ENCODE data around the gene MUSK.
"Not testable (repeated sequence)": the region's sequence is repeated elsewhere in the genome, so short reads cannot be mapped to it uniquely, and the experiment has no call there.

Gene MUSK

GRCh38 chr9:110821064-110821463 is 152.5 kb downstream of the MUSK start:
- Histone ChIP-seq H3K4me3 (ENCODE audit: low read depth, low read length) (no peak overlapping the region), H3K36me3 (ENCODE audit: control insufficient read depth, insufficient read depth, low read length) (no peaks in the 10 kb centered on the region), H3K4me1 (ENCODE audit: control insufficient read depth, insufficient read depth, low read length) (no peaks in the 10 kb centered on the region), H3K27me3 (ENCODE audit: control insufficient read depth, insufficient read depth, low read length) (no peaks in the 10 kb centered on the region), H3K9ac (ENCODE audit: low read depth, low read length) (no peak overlapping the region), H3K9me3 (ENCODE audit: control insufficient read depth, insufficient read depth, low read length) (no peaks in the 10 kb centered on the region)

GRCh38 chr9:110825129-110825528 is 156.5 kb downstream of the MUSK start:
- H3K4me1 ChIP-seq (ENCODE audit: control insufficient read depth, insufficient read depth, low read length); H3K36me3 ChIP-seq (ENCODE audit: control insufficient read depth, insufficient read depth, low read length); H3K27me3 ChIP-seq (ENCODE audit: control insufficient read depth, insufficient read depth, low read length); H3K9ac ChIP-seq (ENCODE audit: low read depth, low read length); H3K4me3 ChIP-seq (ENCODE audit: low read depth, low read length); H3K9me3 ChIP-seq (ENCODE audit: control insufficient read depth, insufficient read depth, low read length): not testable (repeated sequence)

- Histone ChIP-seq H3K36me3 (ENCODE audit: control insufficient read depth, insufficient read depth, low read length) (no peaks in the 10 kb centered on the region), H3K9me3 (ENCODE audit: control insufficient read depth, insufficient read depth, low read length) (no peaks in the 10 kb centered on the region), H3K4me1 (ENCODE audit: control insufficient read depth, insufficient read depth, low read length) (no peaks in the 10 kb centered on the region), H3K27me3 (ENCODE audit: control insufficient read depth, insufficient read depth, low read length) (no peaks in the 10 kb centered on the region), H3K9ac (ENCODE audit: low read depth, low read length) (no peak overlapping the region), H3K4me3 (ENCODE audit: low read depth, low read length) (no peak overlapping the region)
Measured at GRCh38 chr9:110825950-110826349, 157.4 kb downstream of the MUSK start.

- H3K4me3 ChIP-seq (ENCODE audit: low read depth, low read length); H3K9ac ChIP-seq (ENCODE audit: low read depth, low read length): not testable (repeated sequence)
Measured at GRCh38 chr9:110826400-110826799, 157.8 kb downstream of the MUSK start.

GRCh38 chr9:110828264-110828663 is 159.7 kb downstream of the MUSK start:
- Histone ChIP-seq H3K27me3 (ENCODE audit: control insufficient read depth, insufficient read depth, low read length) (no peaks in the 10 kb centered on the region), H3K4me1 (ENCODE audit: control insufficient read depth, insufficient read depth, low read length) (no peaks in the 10 kb centered on the region), H3K9me3 (ENCODE audit: control insufficient read depth, insufficient read depth, low read length) (no peaks in the 10 kb centered on the region), H3K36me3 (ENCODE audit: control insufficient read depth, insufficient read depth, low read length) (no peaks in the 10 kb centered on the region), H3K9ac (ENCODE audit: low read depth, low read length) (no peak overlapping the region), H3K4me3 (ENCODE audit: low read depth, low read length) (no peak overlapping the region)

More at GRCh38 chr9:110826400-110826799, 157.8 kb downstream of the MUSK start:
- H3K9me3 ChIP-seq (ENCODE audit: control insufficient read depth, insufficient read depth, low read length); H3K4me1 ChIP-seq (ENCODE audit: control insufficient read depth, insufficient read depth, low read length); H3K36me3 ChIP-seq (ENCODE audit: control insufficient read depth, insufficient read depth, low read length); H3K27me3 ChIP-seq (ENCODE audit: control insufficient read depth, insufficient read depth, low read length): not testable (repeated sequence)

GRCh38 chr9:110830495-110830894 is 161.9 kb downstream of the MUSK start:
- no peaks in the 10 kb centered on the region for H3K4me1 ChIP-seq (ENCODE audit: control insufficient read depth, insufficient read depth, low read length)
- H3K27me3 ChIP-seq (ENCODE audit: control insufficient read depth, insufficient read depth, low read length): no peaks in the 10 kb centered on the region
- H3K9me3 ChIP-seq (ENCODE audit: control insufficient read depth, insufficient read depth, low read length): no peaks in the 10 kb centered on the region
- H3K9ac ChIP-seq (ENCODE audit: low read depth, low read length): no peak overlapping the region
- H3K36me3 ChIP-seq (ENCODE audit: control insufficient read depth, insufficient read depth, low read length): no peaks in the 10 kb centered on the region
- no peak overlapping the region for H3K4me3 ChIP-seq (ENCODE audit: low read depth, low read length)

GRCh38 chr9:110832926-110833325 is 164.3 kb downstream of the MUSK start:
- H3K9me3 ChIP-seq (ENCODE audit: control insufficient read depth, insufficient read depth, low read length): no peaks in the 10 kb centered on the region
- H3K4me1 ChIP-seq (ENCODE audit: control insufficient read depth, insufficient read depth, low read length): no peaks in the 10 kb centered on the region
- H3K4me3 ChIP-seq (ENCODE audit: low read depth, low read length): no peak overlapping the region
- H3K36me3 ChIP-seq (ENCODE audit: control insufficient read depth, insufficient read depth, low read length): no peaks in the 10 kb centered on the region
- H3K27me3 ChIP-seq (ENCODE audit: control insufficient read depth, insufficient read depth, low read length): no peaks in the 10 kb centered on the region
- H3K9ac ChIP-seq (ENCODE audit: low read depth, low read length): no peak overlapping the region

- H3K9me3 ChIP-seq (ENCODE audit: control insufficient read depth, insufficient read depth, low read length): no peaks in the 10 kb centered on the region
- H3K36me3 ChIP-seq (ENCODE audit: control insufficient read depth, insufficient read depth, low read length): no peaks in the 10 kb centered on the region
- no peak overlapping the region for H3K9ac ChIP-seq (ENCODE audit: low read depth, low read length)
- no peak overlapping the region for H3K4me3 ChIP-seq (ENCODE audit: low read depth, low read length)
- H3K27me3 ChIP-seq (ENCODE audit: control insufficient read depth, insufficient read depth, low read length): no peaks in the 10 kb centered on the region
- H3K4me1 ChIP-seq (ENCODE audit: control insufficient read depth, insufficient read depth, low read length): no peaks in the 10 kb centered on the region
Measured at GRCh38 chr9:110835404-110835803, 166.8 kb downstream of the MUSK start.

- no peaks in the 10 kb centered on the region for H3K36me3 ChIP-seq (ENCODE audit: control insufficient read depth, insufficient read depth, low read length)
- H3K4me3 ChIP-seq (ENCODE audit: low read depth, low read length): no peak overlapping the region
- no peak overlapping the region for H3K9ac ChIP-seq (ENCODE audit: low read depth, low read length)
- H3K27me3 ChIP-seq (ENCODE audit: control insufficient read depth, insufficient read depth, low read length): no peaks in the 10 kb centered on the region
- no peaks in the 10 kb centered on the region for H3K4me1 ChIP-seq (ENCODE audit: control insufficient read depth, insufficient read depth, low read length)
- H3K9me3 ChIP-seq (ENCODE audit: control insufficient read depth, insufficient read depth, low read length): no peaks in the 10 kb centered on the region
Measured at GRCh38 chr9:110835859-110836271, 167.3 kb downstream of the MUSK start.

- Histone ChIP-seq H3K9ac (ENCODE audit: low read depth, low read length) (no peak overlapping the region), H3K36me3 (ENCODE audit: control insufficient read depth, insufficient read depth, low read length) (no peaks in the 10 kb centered on the region), H3K4me1 (ENCODE audit: control insufficient read depth, insufficient read depth, low read length) (no peaks in the 10 kb centered on the region), H3K9me3 (ENCODE audit: control insufficient read depth, insufficient read depth, low read length) (no peaks in the 10 kb centered on the region), H3K4me3 (ENCODE audit: low read depth, low read length) (no peak overlapping the region), H3K27me3 (ENCODE audit: control insufficient read depth, insufficient read depth, low read length) (no peaks in the 10 kb centered on the region)
Measured at GRCh38 chr9:110837401-110838005, 168.9 kb downstream of the MUSK start.

- no peaks in the 10 kb centered on the region for H3K4me1 ChIP-seq (ENCODE audit: control insufficient read depth, insufficient read depth, low read length)
- H3K36me3 ChIP-seq (ENCODE audit: control insufficient read depth, insufficient read depth, low read length): no peaks in the 10 kb centered on the region
- H3K9ac ChIP-seq (ENCODE audit: low read depth, low read length): no peak overlapping the region
- H3K27me3 ChIP-seq (ENCODE audit: control insufficient read depth, insufficient read depth, low read length): no peaks in the 10 kb centered on the region
- H3K4me3 ChIP-seq (ENCODE audit: low read depth, low read length): no peak overlapping the region
- no peaks in the 10 kb centered on the region for H3K9me3 ChIP-seq (ENCODE audit: control insufficient read depth, insufficient read depth, low read length)
Measured at GRCh38 chr9:110842169-110842568, 173.6 kb downstream of the MUSK start.

GRCh38 chr9:110842986-110843385 is 174.4 kb downstream of the MUSK start:
- H3K4me1 ChIP-seq (ENCODE audit: control insufficient read depth, insufficient read depth, low read length): no peaks in the 10 kb centered on the region
- H3K9me3 ChIP-seq (ENCODE audit: control insufficient read depth, insufficient read depth, low read length): no peaks in the 10 kb centered on the region
- no peaks in the 10 kb centered on the region for H3K36me3 ChIP-seq (ENCODE audit: control insufficient read depth, insufficient read depth, low read length)
- H3K9ac ChIP-seq (ENCODE audit: low read depth, low read length): no peak overlapping the region
- no peak overlapping the region for H3K4me3 ChIP-seq (ENCODE audit: low read depth, low read length)
- H3K27me3 ChIP-seq (ENCODE audit: control insufficient read depth, insufficient read depth, low read length): no peaks in the 10 kb centered on the region

All from iPS-15b (cell line).